KMS-11 (cell line): Measurements from ENCODE around the gene HSD3B2.

Experiments used
- H2AFZ ChIP-seq: fragments of 200-600 bp; sonication (generic); 2 replicates; pipeline ENCODE4 v1.6.1; 2016; ENCODE audit warnings: antibody characterized with exemption, mixed run types, low read depth
- H3K27ac ChIP-seq: fragments of 200-600 bp; sonication (generic); 2 replicates; pipeline ENCODE4 v1.6.1; 2016; ENCODE audit warnings: mild to moderate bottlenecking, mixed run types
- H3K27me3 ChIP-seq: fragments of 200-600 bp; sonication (generic); 2 replicates; pipeline ENCODE4 v1.6.1; 2017; ENCODE audit warnings: mild to moderate bottlenecking, low read depth, mixed run types, moderate library complexity; ENCODE audit not compliant: insufficient read depth
- H3K36me3 ChIP-seq: fragments of 200-600 bp; sonication (generic); 2 replicates; pipeline ENCODE4 v1.6.1; 2017; ENCODE audit warnings: mild to moderate bottlenecking, mixed run types; ENCODE audit not compliant: insufficient read depth
- H3K4me1 ChIP-seq: fragments of 200-600 bp; sonication (generic); 2 replicates; pipeline ENCODE4 v1.6.1; 2016; ENCODE audit warnings: mild to moderate bottlenecking, low read depth, mixed run types; ENCODE audit not compliant: poor library complexity, severe bottlenecking
- H3K4me2 ChIP-seq: fragments of 200-600 bp; sonication (generic); 2 replicates; pipeline ENCODE4 v1.7.0; 2016; ENCODE audit warnings: mild to moderate bottlenecking, mixed run types
- H3K4me3 ChIP-seq: fragments of 200-600 bp; sonication (generic); IDR thresholded peaks from 2 replicates; pipeline ENCODE4 v1.6.1; 2017; ENCODE audit warnings: low read depth, low read length, mixed read lengths; ENCODE audit not compliant: insufficient read depth
- H3K79me2 ChIP-seq: fragments of 200-600 bp; sonication (generic); 2 replicates; pipeline ENCODE4 v1.6.1; 2016; ENCODE audit warnings: low read depth, mixed run types; ENCODE audit not compliant: insufficient read depth
- H3K9ac ChIP-seq: fragments of 200-600 bp; sonication (generic); 2 replicates; pipeline ENCODE4 v1.6.1; 2016; ENCODE audit warnings: mild to moderate bottlenecking, mixed run types
- H4K20me1 ChIP-seq: fragments of 200-600 bp; sonication (generic); 2 replicates; pipeline ENCODE4 v1.6.1; 2016; ENCODE audit warnings: mild to moderate bottlenecking, mixed run types; ENCODE audit not compliant: insufficient read depth
- CTCF ChIP-seq: fragments of 200-600 bp; sonication (generic); conservative IDR thresholded peaks from 2 replicates; pipeline ENCODE4 v1.6.1; 2017; ENCODE audit warnings: low read depth, mild to moderate bottlenecking, antibody characterized with exemption, low read length, moderate library complexity, mixed read lengths

The HSD3B2 gene

GRCh38 chr1:119469741-119470140 is 54.8 kb downstream of the HSD3B2 start:
- Histone ChIP-seq H3K4me1 (no peaks in the 10 kb centered on the region), H3K27ac (no peak overlapping the region), H3K9ac (no peak overlapping the region), H2AFZ (no peak overlapping the region), H3K27me3 (no peaks in the 10 kb centered on the region), H3K36me3 (no peaks in the 10 kb centered on the region), H3K4me3 (no peak overlapping the region), H3K79me2 (no peaks in the 10 kb centered on the region), H4K20me1 (no peaks in the 10 kb centered on the region), H3K4me2 (no peak overlapping the region)
- TF ChIP-seq CTCF = no peak

GRCh38 chr1:119470377-119470776 is 55.4 kb downstream of the HSD3B2 start:
- Histone ChIP-seq H3K4me2 (no peak overlapping the region), H3K79me2 (no peaks in the 10 kb centered on the region), H3K27ac (no peak overlapping the region), H3K27me3 (no peaks in the 10 kb centered on the region), H3K36me3 (no peaks in the 10 kb centered on the region), H3K9ac (no peak overlapping the region), H3K4me1 (no peaks in the 10 kb centered on the region), H4K20me1 (no peaks in the 10 kb centered on the region), H3K4me3 (no peak overlapping the region), H2AFZ (no peak overlapping the region)
- no peak for TF ChIP-seq CTCF

- Histone ChIP-seq H3K79me2 (no peaks in the 10 kb centered on the region), H2AFZ (no peak overlapping the region), H3K4me2 (no peak overlapping the region), H3K4me1 (no peaks in the 10 kb centered on the region), H3K4me3 (no peak overlapping the region), H3K27ac (no peak overlapping the region), H3K9ac (no peak overlapping the region), H3K36me3 (no peaks in the 10 kb centered on the region), H4K20me1 (no peaks in the 10 kb centered on the region), H3K27me3 (no peaks in the 10 kb centered on the region)
- no peak for TF ChIP-seq CTCF
Observed at GRCh38 chr1:119470958-119471357, 56.0 kb downstream of the HSD3B2 start.

GRCh38 chr1:119471566-119471965 is 56.6 kb downstream of the HSD3B2 start:
- Histone ChIP-seq H3K27ac (no peak overlapping the region), H3K4me3 (no peak overlapping the region), H4K20me1 (no peaks in the 10 kb centered on the region), H2AFZ (no peak overlapping the region), H3K79me2 (no peaks in the 10 kb centered on the region), H3K4me2 (no peak overlapping the region), H3K27me3 (no peaks in the 10 kb centered on the region), H3K4me1 (no peaks in the 10 kb centered on the region), H3K9ac (no peak overlapping the region), H3K36me3 (no peaks in the 10 kb centered on the region)
- TF ChIP-seq CTCF = no peak
